B cell (primary cell): ENCODE measurements around the gene CCDC120. TPM values are rescaled to one million over a fixed set of nuclear protein-coding genes. Genes with fewer than 3 reads are reported as not detected.

Experiments used
- ATAC-seq: fragments of 200-7000 bp; cut with Tn5 transposase; one replicate; pipeline ENCODE4 v1.10.0; 2021; ENCODE audit warnings: low read depth, mild to moderate bottlenecking, moderate number of reproducible peaks, moderate library complexity
- CTCF ChIA-PET: fragments of 350-600 bp; sonication (Branson Sonifier 250); formaldehyde crosslinking; loops from one replicate; lab custom pipeline; 2021; ENCODE audit warnings: antibody characterized with exemption, inconsistent platforms; lab: Charles Lee
- POLR2A ChIA-PET: fragments of 350-600 bp; sonication (Branson Sonifier 250); formaldehyde crosslinking; loops from one replicate; lab custom pipeline; 2021; ENCODE audit warnings: antibody characterized with exemption; lab: Charles Lee
- DNase-seq: peaks from one replicate; pipeline ENCODE4 v3.0.0; 2013
- H2AFZ ChIP-seq: 2 replicates; pipeline ENCODE4 v1.6.1; 2012; ENCODE audit warnings: mild to moderate bottlenecking, low read depth, low read length; ENCODE audit not compliant: insufficient read depth, poor library complexity, severe bottlenecking
- H3K27ac ChIP-seq, 2 donors: 1 replicate in 1 of 2; 2 replicates in 1 of 2; pipeline ENCODE4 v1.5.1; 2012 to 2013; ENCODE audit warnings: low read length in 2 of 2, mild to moderate bottlenecking in 2 of 2, moderate library complexity in 1 of 2
- H3K27me3 ChIP-seq, 4 experiments: fragments of 200-600 bp in 1 of 4; sonication (generic) in 1 of 4; replicated peaks in 1 of 4; 1 replicate in 2 of 4; 2 replicates in 2 of 4; pipeline versions ENCODE4 v1.6.1 to v1.7.0; 2013 to 2016; ENCODE audit warnings: low read length in 3 of 4, mild to moderate bottlenecking in 2 of 4, mixed read lengths in 1 of 4, moderate library complexity in 1 of 4; ENCODE audit not compliant: insufficient read depth in 4 of 4, control insufficient read depth in 3 of 4; ENCODE audit errors: control extremely low read depth in 1 of 4
- H3K36me3 ChIP-seq, 2 experiments: replicated peaks in 1 of 2; 1 replicate in 1 of 2; 2 replicates in 1 of 2; pipeline versions ENCODE4 v1.6.1 to v1.7.1; 2013; ENCODE audit warnings: low read length in 1 of 2; ENCODE audit not compliant: insufficient read depth in 2 of 2, control insufficient read depth in 1 of 2; ENCODE audit errors: control extremely low read depth in 1 of 2, extremely low read depth in 1 of 2
- H3K4me1 ChIP-seq, 2 donors: fragments of 200-600 bp in 1 of 2; sonication (generic) in 1 of 2; 1 replicate in 1 of 2; 2 replicates in 1 of 2; pipeline versions ENCODE4 v1.5.1 to v1.6.1; 2013 to 2017; ENCODE audit warnings: low read length in 2 of 2; ENCODE audit not compliant: control insufficient read depth in 2 of 2, insufficient read depth in 2 of 2
- H3K4me2 ChIP-seq: replicated peaks from 2 replicates; pipeline ENCODE3; 2012; ENCODE audit warnings: mild to moderate bottlenecking, low read depth, low read length; ENCODE audit not compliant: poor library complexity, severe bottlenecking
- H3K4me3 ChIP-seq, 5 experiments: fragments of 200-600 bp in 1 of 5; sonication (generic) in 1 of 5; 1 replicate in 3 of 5; 2 replicates in 2 of 5; pipeline versions ENCODE4 v1.5.1 to v1.7.0; 2011 to 2016; ENCODE audit warnings: low read length in 4 of 5, mild to moderate bottlenecking in 4 of 5, low read depth in 2 of 5, control low read depth in 1 of 5, moderate library complexity in 1 of 5; ENCODE audit not compliant: insufficient read depth in 1 of 5; ENCODE audit errors: control extremely low read depth in 1 of 5, extremely low read depth in 1 of 5
- H3K79me2 ChIP-seq: fragments of 200-600 bp; sonication (generic); one replicate; pipeline ENCODE4 v1.6.0; 2016; ENCODE audit warnings: low read length; ENCODE audit not compliant: control insufficient read depth, insufficient read depth
- H3K9ac ChIP-seq: fragments of 200-600 bp; sonication (generic); 2 replicates; pipeline ENCODE4 v1.6.1; 2017; ENCODE audit warnings: mild to moderate bottlenecking, low read length, moderate library complexity
- H3K9me3 ChIP-seq, 3 donors: one replicate each; pipeline versions ENCODE4 v1.6.1 to v1.7.1; 2013; ENCODE audit warnings: low read length in 2 of 3; ENCODE audit not compliant: control insufficient read depth in 2 of 3, insufficient read depth in 1 of 3; ENCODE audit errors: control extremely low read depth in 1 of 3
- H4K20me1 ChIP-seq: 2 replicates; pipeline ENCODE4 v1.6.0; 2012; ENCODE audit warnings: mild to moderate bottlenecking, low read length; ENCODE audit not compliant: insufficient read depth, control insufficient read depth, poor library complexity, severe bottlenecking
- H3K27ac Mint-ChIP-seq: one replicate; pipeline ENCODE4 v1.8.0; 2021; ENCODE audit warnings: mixed read lengths
- H3K27me3 Mint-ChIP-seq: one replicate; pipeline ENCODE4 v1.8.0; 2021; ENCODE audit warnings: mixed read lengths
- H3K4me1 Mint-ChIP-seq: one replicate; pipeline ENCODE4 v1.8.0; 2021; ENCODE audit warnings: mixed read lengths
- H3K4me3 Mint-ChIP-seq: one replicate; pipeline ENCODE4 v1.8.0; 2021; ENCODE audit warnings: mixed read lengths
- H3K9me3 Mint-ChIP-seq: one replicate; pipeline ENCODE4 v1.8.0; 2022; ENCODE audit warnings: mixed read lengths; ENCODE audit not compliant: insufficient read depth
- EZH2 ChIP-seq: IDR thresholded peaks from 2 replicates; pipeline ENCODE4 v1.6.1; 2012; ENCODE audit warnings: borderline replicate concordance, low read depth, mild to moderate bottlenecking, moderate library complexity, low read length; ENCODE audit not compliant: insufficient read depth, poor library complexity, severe bottlenecking
- whole genome bisulfite sequencing: methylation state at CpG from one replicate; pipeline ENCODE4 v1.1.5; 2013; ENCODE audit warnings: missing lambda C conversion rate; ENCODE audit not compliant: insufficient coverage; 5-methylcytosine and 5-hydroxymethylcytosine counted together
- intact Hi-C: fragments of 100-400 bp; cut with micrococcal nuclease; formaldehyde crosslinking; loops from one replicate; pipeline ENCODE4 v1.10.0; 2022
- polyA plus RNA-seq: library from polyadenylated mRNA; depleted of rRNA; stranded (reverse); fragments of >200 nt; gene quantifications from 2 replicates; pipeline ENCODE4 v1.2.3, GENCODE V29; 2012
- total RNA-seq, 2 donors: library from RNA; stranded (reverse); fragments of 120-200 nt in 1 of 2; gene quantifications; 1 replicate in 1 of 2; 2 replicates in 1 of 2; pipeline versions ENCODE4 v1.2.3 to v1.2.4, GENCODE V29; 2013 to 2022
- TF ChIP-seq, protein P1 (sequence below): fragments of 200-600 bp; IDR thresholded peaks from one replicate; pipeline ENCODE4 v1.8.0; 2022; ENCODE audit warnings: antibody characterized with exemption, mild to moderate bottlenecking

The CCDC120 gene
- total and polyA plus RNA-seq, 2 donors (not counting 1 experiment from before 2014, with no cell fraction given), result 5.7 to 12.5 TPM

DNA sequence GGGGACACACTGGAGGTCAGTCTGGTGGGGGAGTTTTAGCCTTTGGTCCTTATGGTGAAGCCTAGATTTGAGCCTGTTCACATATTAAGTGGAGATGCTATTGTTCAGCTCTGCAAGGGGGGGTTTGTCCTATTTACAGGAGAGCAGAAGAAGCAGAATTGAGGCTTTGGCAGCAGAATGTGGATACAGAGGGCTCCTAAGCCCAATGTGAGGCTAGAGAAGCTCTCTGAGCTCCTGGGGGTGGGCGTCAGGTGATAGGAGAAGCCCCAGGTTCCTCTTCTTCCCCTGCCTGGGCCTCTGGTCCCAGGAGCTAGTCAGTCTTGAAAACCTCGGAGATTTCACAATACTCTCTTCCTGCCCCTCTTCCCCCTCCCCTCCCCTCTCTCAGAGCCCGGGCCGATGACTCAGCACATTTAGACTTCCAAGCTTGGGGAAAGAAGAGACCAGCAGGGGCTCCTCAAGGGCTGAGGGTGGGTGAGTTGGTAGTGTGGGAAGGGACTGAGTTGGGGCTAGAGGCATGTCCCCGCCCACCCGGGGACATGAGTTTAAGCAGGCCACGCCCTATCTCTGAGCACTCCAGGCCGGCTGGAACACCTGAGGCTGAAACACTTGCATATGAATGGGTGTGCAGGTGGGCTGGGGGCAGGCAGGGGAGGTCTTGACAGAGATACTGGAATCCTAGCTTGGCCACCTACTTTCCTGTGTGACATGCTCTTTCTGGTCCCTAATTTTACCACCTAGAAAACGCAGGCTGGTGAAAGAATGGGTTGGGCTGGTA is 19.0 kb upstream of the CCDC120 start:
- no peak overlapping the region for H3K4me3 ChIP-seq
- TF ChIP-seq, protein P1, sequence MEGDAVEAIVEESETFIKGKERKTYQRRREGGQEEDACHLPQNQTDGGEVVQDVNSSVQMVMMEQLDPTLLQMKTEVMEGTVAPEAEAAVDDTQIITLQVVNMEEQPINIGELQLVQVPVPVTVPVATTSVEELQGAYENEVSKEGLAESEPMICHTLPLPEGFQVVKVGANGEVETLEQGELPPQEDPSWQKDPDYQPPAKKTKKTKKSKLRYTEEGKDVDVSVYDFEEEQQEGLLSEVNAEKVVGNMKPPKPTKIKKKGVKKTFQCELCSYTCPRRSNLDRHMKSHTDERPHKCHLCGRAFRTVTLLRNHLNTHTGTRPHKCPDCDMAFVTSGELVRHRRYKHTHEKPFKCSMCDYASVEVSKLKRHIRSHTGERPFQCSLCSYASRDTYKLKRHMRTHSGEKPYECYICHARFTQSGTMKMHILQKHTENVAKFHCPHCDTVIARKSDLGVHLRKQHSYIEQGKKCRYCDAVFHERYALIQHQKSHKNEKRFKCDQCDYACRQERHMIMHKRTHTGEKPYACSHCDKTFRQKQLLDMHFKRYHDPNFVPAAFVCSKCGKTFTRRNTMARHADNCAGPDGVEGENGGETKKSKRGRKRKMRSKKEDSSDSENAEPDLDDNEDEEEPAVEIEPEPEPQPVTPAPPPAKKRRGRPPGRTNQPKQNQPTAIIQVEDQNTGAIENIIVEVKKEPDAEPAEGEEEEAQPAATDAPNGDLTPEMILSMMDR, result no peak

DNA sequence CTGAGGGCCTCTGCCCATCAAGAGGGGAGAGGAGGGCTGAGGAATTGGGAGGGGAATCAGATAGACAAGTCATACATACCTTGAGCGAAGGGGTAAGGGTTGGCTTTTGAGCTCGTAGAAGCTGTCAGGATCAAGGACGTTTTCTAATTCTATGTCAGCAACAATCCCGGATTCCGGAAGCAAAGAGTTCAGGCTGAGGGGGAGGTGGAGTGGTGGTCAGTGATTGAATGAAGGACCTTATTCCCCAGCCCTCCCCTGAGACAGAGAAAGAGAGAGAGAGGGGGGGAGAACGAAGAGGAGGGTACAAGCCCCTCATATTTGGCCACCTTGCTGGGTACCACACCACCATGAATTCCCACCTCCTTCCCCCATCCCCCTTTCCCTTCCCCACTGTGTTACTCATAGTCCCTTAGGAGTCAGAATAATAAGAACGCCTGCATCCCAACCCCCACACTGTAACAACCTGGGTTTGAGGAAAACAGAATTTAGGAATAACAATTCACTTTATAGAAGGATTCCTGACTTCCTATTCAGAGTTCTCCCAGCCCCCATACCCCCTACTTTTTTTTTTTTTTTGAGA is 18.3 kb upstream of the CCDC120 start:
- POLR2A ChIA-PET, result interaction anchor here (0.7 kb wide), 1 partner anchor 17 kb away, joined by 4 read pairs; no protein-coding TSS in a partner anchor
- no peak overlapping the region for H3K4me3 ChIP-seq
- H2AFZ ChIP-seq, result no peak overlapping the region
- H3K27me3 Mint-ChIP-seq, result no peaks in the 10 kb centered on the region
- peak overlapping the region; percentile 41 for H3K27ac Mint-ChIP-seq
- ATAC-seq, result no peak
- no peak overlapping the region for H3K9ac ChIP-seq
- no peak overlapping the region for H3K27ac ChIP-seq
- H3K79me2 ChIP-seq, result peaks cover 8% of the 10 kb centered on the region
- H3K4me3 Mint-ChIP-seq, result no peak overlapping the region
- H3K4me1 Mint-ChIP-seq, result peaks cover 28% of the 10 kb centered on the region
- no peaks in the 10 kb centered on the region for H4K20me1 ChIP-seq
- H3K4me1 ChIP-seq, result peaks cover 12 to 25% of the 10 kb centered on the region in 2 donors
- H3K9me3 Mint-ChIP-seq, result no peaks in the 10 kb centered on the region
- no peak for DNase-seq
- intact Hi-C loops, result loop anchor here (5.0 to 10.0 kb wide), 2 partner anchors 238 to 1386 kb away; partner anchors contain the start of genes ELK1, HDAC6 and UXT
- TF ChIP-seq, protein P1, result no peak
- TF ChIP-seq EZH2, result no peak
- no peak overlapping the region for H3K4me2 ChIP-seq
- WGBS, result no CpG with 5 or more reads among the region's 7 CpGs
- CTCF ChIA-PET, result interaction anchor here (0.7 kb wide), 1 partner anchor 154 kb away, joined by 3 read pairs; no protein-coding TSS in a partner anchor
- H3K27me3 ChIP-seq, result no peaks in the 10 kb centered on the region
- H3K9me3 ChIP-seq, result no peaks in the 10 kb centered on the region
- peaks cover 0 to 17% of the 10 kb centered on the region in 2 experiments for H3K36me3 ChIP-seq

More for the DNA sequence above, 19.0 kb upstream of the CCDC120 start:
- ChIA-PET POLR2A (no interaction called here), CTCF (no interaction called here)
- intact Hi-C loops, result loop anchor here (5.0 to 10.0 kb wide), 2 partner anchors 237 to 1385 kb away; partner anchors contain the start of genes ELK1, HDAC6 and UXT
- Histone ChIP-seq H3K27me3 (no peaks in the 10 kb centered on the region), H3K9me3 (no peaks in the 10 kb centered on the region), H2AFZ (no peak overlapping the region), H3K4me2 (peak overlapping the region; percentile 15), H3K27ac (no peak overlapping the region), H3K4me1 (peaks cover 12 to 25% of the 10 kb centered on the region in 2 donors), H3K79me2 (peaks cover 8% of the 10 kb centered on the region), H3K9ac (no peak overlapping the region), H3K36me3 (peaks cover 0 to 17% of the 10 kb centered on the region in 2 experiments), H4K20me1 (no peaks in the 10 kb centered on the region)
- DNase-seq, result peak; percentile 27
- Mint-ChIP-seq H3K4me1 (peaks cover 28% of the 10 kb centered on the region), H3K27ac (peak overlapping the region; percentile 56), H3K4me3 (no peak overlapping the region), H3K27me3 (no peaks in the 10 kb centered on the region), H3K9me3 (no peaks in the 10 kb centered on the region)
- no peak for ATAC-seq
- no CpG with 5 or more reads among the region's 9 CpGs for WGBS
